Measurements from ENCODE around the gene ALKBH4. TPM values are rescaled to one million over a fixed set of nuclear protein-coding genes. Genes with fewer than 3 reads are reported as not detected.
"Not testable (repeated sequence)": the region's sequence is repeated elsewhere in the genome, so short reads cannot be mapped to it uniquely, and the experiment has no call there.

Gene ALKBH4
- total RNA-seq, 5 donors from 2014 or later (not counting 1 experiment from before 2014, with no cell fraction given) = 5.6 to 13.5 (median 12.2) TPM

DNA sequence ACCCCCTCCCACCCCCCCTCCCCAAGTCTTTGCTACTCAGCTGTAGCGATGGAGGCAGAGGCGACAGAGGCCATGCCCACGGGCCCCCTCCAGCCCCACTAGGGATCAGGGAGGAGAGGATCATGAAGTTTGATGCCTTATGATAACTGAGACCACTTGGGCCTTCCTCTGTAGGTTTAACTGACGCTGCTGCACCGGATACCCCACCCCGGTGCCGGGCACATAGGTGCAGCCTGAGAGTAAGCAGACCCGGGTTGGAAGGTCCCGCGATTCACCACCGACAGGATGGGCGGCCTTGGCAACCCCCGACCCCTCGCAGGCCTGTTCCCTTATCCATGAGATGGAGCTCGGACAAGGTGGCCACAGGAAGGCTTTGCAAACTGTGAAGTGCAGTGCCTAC lies 29.4 kb upstream of the ALKBH4 start:
- H3K4me1 Mint-ChIP-seq; POLR2A ChIA-PET; H3K27me3 ChIP-seq (replicated peaks in 1 of 2; ENCODE audit: control insufficient read depth in 2 of 2, extremely low read depth in 1 of 2, insufficient read depth in 2 of 2, low read length in 1 of 2); CTCF ChIA-PET; H3K27me3 Mint-ChIP-seq; H3K36me3 Mint-ChIP-seq; H3K4me1 ChIP-seq (ENCODE audit: control insufficient read depth in 1 of 2, extremely low read depth in 1 of 2, insufficient read depth in 2 of 2, low read length in 2 of 2); H3K27ac Mint-ChIP-seq; H3K9me3 Mint-ChIP-seq; H3K36me3 ChIP-seq (ENCODE audit: control insufficient read depth in 2 of 2, extremely low read depth in 1 of 2, insufficient read depth in 1 of 2, low read length in 1 of 2); H3K9me3 ChIP-seq; H3K4me3 Mint-ChIP-seq: not testable (repeated sequence)
- WGBS (ENCODE audit: insufficient coverage) = no CpG with 5 or more reads among the region's 15 CpGs
- ATAC-seq (replicated peaks in 1 of 4) (peak in 2 of 4 experiments; percentile 0 to 16), DNase-seq (peak in 11 of 35 experiments; percentile 13 to 67 (median 33))
- Histone ChIP-seq H3K4me3 (ENCODE audit: control insufficient read depth in 1 of 2, extremely low read depth in 1 of 2, low read length in 1 of 2) (peak overlapping the region in 1 of 2 donors; percentile 46), H3K27ac (ENCODE audit: low read length) (peak overlapping the region; percentile 38)

DNA sequence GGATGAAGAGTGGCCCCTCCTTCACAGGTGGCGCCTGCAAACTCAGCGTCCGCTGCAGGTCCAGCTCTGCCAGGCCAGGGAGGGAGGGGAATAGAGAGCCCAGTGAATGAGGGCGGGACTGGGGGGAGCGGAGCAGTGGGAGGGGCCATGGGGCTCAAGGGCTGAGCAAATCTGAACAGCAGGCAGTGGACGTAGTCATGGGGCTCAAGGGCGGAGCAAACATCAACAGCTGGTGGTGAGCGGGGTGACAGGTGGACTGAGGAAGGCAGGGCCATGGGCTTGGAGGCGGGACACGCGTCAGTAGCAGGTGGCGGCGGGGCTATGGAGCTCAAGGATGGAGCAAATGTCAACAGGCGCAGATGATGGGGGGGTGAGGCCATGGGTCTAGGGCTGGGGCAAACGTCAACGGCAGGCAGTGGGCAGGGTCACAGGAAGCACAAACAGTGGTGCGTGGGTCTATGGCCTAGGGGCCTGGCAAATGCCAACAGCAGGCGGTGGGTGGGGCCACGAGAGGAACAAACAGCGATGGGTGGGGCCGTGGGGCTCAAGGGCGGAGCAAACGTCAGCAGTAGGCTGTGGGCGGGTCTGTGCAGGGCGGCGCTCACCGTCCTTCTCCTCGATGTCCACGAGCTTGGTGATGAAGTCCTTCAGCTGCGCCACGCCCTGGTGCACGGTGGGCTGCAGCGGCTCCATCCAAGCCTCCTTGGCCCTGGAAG lies 28.7 kb upstream of the ALKBH4 start:
- H3K4me1 Mint-ChIP-seq; H3K36me3 ChIP-seq (ENCODE audit: control insufficient read depth in 2 of 2, extremely low read depth in 1 of 2, insufficient read depth in 1 of 2, low read length in 1 of 2); H3K9me3 Mint-ChIP-seq; H3K27me3 ChIP-seq (replicated peaks in 1 of 2; ENCODE audit: control insufficient read depth in 2 of 2, extremely low read depth in 1 of 2, insufficient read depth in 2 of 2, low read length in 1 of 2); H3K27ac ChIP-seq (ENCODE audit: low read length); H3K27ac Mint-ChIP-seq; CTCF ChIA-PET; H3K9me3 ChIP-seq; H3K4me3 Mint-ChIP-seq; H3K27me3 Mint-ChIP-seq; POLR2A ChIA-PET; H3K4me3 ChIP-seq (ENCODE audit: control insufficient read depth in 1 of 2, extremely low read depth in 1 of 2, low read length in 1 of 2); H3K36me3 Mint-ChIP-seq; H3K4me1 ChIP-seq (ENCODE audit: control insufficient read depth in 1 of 2, extremely low read depth in 1 of 2, insufficient read depth in 2 of 2, low read length in 2 of 2): not testable (repeated sequence)
- no CpG with 5 or more reads among the region's 33 CpGs for WGBS (ENCODE audit: insufficient coverage)
- peak in 6 of 35 experiments; percentile 8 to 65 (median 22) for DNase-seq
- ATAC-seq (replicated peaks in 1 of 4) = peak; percentile 26 to 47 (median 35)

DNA sequence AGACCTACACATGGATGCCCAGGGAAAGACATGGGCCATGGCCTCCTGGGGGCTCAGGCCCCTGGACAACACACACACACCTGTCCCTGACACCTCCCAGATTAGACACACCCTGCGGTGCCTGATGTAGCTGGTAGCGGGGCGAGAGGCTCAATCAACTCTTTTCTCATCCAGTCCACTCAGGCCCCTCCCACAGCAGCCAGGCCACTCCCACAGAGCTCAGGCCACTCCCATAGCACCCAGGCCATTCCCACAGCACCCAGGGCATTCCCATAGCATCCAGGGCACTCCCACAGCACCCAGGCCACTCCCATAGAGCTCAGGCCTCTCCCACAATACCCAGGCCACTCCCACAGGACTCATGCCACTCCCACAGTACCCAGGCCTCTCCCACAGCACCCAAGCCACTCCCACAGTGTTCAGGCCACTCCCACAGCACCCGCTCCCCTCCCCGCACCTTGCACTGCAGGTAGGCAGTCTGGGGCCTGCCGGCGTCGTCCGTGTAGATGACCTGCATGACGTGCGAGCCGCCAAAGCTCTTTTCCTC lies 25.9 kb upstream of the ALKBH4 start:
- H3K36me3 Mint-ChIP-seq, POLR2A ChIA-PET, CTCF ChIA-PET: not testable (repeated sequence)

DNA sequence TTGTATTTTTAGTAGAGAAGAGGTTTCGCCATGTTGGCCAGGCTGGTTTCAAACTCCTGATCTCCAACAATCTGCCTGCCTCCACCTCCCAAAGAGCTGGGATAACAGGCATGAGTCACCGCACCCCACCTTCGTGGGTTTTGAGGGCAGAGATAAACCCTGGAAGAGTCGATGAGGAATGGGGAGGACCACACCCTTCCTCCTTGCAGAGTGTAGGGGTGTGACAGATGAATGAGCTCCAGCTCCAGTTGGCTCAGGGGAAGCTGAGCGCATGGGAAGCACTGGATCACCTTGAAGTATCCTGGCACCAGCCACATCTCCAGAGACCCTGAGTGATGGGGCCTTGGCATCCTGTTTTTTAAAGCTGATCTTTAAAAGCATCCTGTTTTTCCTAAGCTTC lies 19.7 kb upstream of the ALKBH4 start:
- no CpG with 5 or more reads among the region's 5 CpGs for WGBS (ENCODE audit: insufficient coverage)
- H3K36me3 ChIP-seq (ENCODE audit: control insufficient read depth in 2 of 2, extremely low read depth in 1 of 2, insufficient read depth in 1 of 2, low read length in 1 of 2); H3K9me3 ChIP-seq; H3K4me1 Mint-ChIP-seq; DNase-seq; H3K27me3 ChIP-seq (replicated peaks in 1 of 2; ENCODE audit: control insufficient read depth in 2 of 2, extremely low read depth in 1 of 2, insufficient read depth in 2 of 2, low read length in 1 of 2); H3K4me3 Mint-ChIP-seq; ATAC-seq (replicated peaks in 1 of 4); H3K27ac Mint-ChIP-seq; CTCF ChIA-PET; H3K36me3 Mint-ChIP-seq; H3K4me3 ChIP-seq (ENCODE audit: control insufficient read depth in 1 of 2, extremely low read depth in 1 of 2, low read length in 1 of 2); H3K9me3 Mint-ChIP-seq; POLR2A ChIA-PET; H3K4me1 ChIP-seq (ENCODE audit: control insufficient read depth in 1 of 2, extremely low read depth in 1 of 2, insufficient read depth in 2 of 2, low read length in 2 of 2); H3K27me3 Mint-ChIP-seq; H3K27ac ChIP-seq (ENCODE audit: low read length): not testable (repeated sequence)

More for the DNA sequence above, 25.9 kb upstream of the ALKBH4 start:
- H3K4me1 Mint-ChIP-seq; H3K9me3 ChIP-seq; H3K27me3 ChIP-seq (replicated peaks in 1 of 2; ENCODE audit: control insufficient read depth in 2 of 2, extremely low read depth in 1 of 2, insufficient read depth in 2 of 2, low read length in 1 of 2); H3K4me3 ChIP-seq (ENCODE audit: control insufficient read depth in 1 of 2, extremely low read depth in 1 of 2, low read length in 1 of 2); H3K27ac ChIP-seq (ENCODE audit: low read length); H3K4me3 Mint-ChIP-seq; H3K4me1 ChIP-seq (ENCODE audit: control insufficient read depth in 1 of 2, extremely low read depth in 1 of 2, insufficient read depth in 2 of 2, low read length in 2 of 2); H3K36me3 ChIP-seq (ENCODE audit: control insufficient read depth in 2 of 2, extremely low read depth in 1 of 2, insufficient read depth in 1 of 2, low read length in 1 of 2); H3K27ac Mint-ChIP-seq; H3K27me3 Mint-ChIP-seq; H3K9me3 Mint-ChIP-seq: not testable (repeated sequence)
- no CpG with 5 or more reads among the region's 12 CpGs for whole genome bisulfite sequencing (ENCODE audit: insufficient coverage)
- ATAC-seq (replicated peaks in 1 of 4) = peak; percentile 29 to 59 (median 32)
- DNase-seq = peak in 22 of 35 experiments; percentile 2 to 71 (median 44)

GRCh38 chr7:102481962-102482361 lies 17.3 kb upstream of the ALKBH4 start:
- POLR2A ChIA-PET; H3K27ac ChIP-seq (ENCODE audit: low read length); H3K9me3 ChIP-seq; H3K4me3 Mint-ChIP-seq; H3K4me1 Mint-ChIP-seq; H3K27ac Mint-ChIP-seq; H3K4me1 ChIP-seq (ENCODE audit: control insufficient read depth in 1 of 2, extremely low read depth in 1 of 2, insufficient read depth in 2 of 2, low read length in 2 of 2); CTCF ChIA-PET; H3K9me3 Mint-ChIP-seq; H3K36me3 ChIP-seq (ENCODE audit: control insufficient read depth in 2 of 2, extremely low read depth in 1 of 2, insufficient read depth in 1 of 2, low read length in 1 of 2); H3K36me3 Mint-ChIP-seq; H3K4me3 ChIP-seq (ENCODE audit: control insufficient read depth in 1 of 2, extremely low read depth in 1 of 2, low read length in 1 of 2); H3K27me3 Mint-ChIP-seq; H3K27me3 ChIP-seq (replicated peaks in 1 of 2; ENCODE audit: control insufficient read depth in 2 of 2, extremely low read depth in 1 of 2, insufficient read depth in 2 of 2, low read length in 1 of 2); ATAC-seq (replicated peaks in 1 of 4): not testable (repeated sequence)
- no CpG with 5 or more reads among the region's 10 CpGs for WGBS (ENCODE audit: insufficient coverage)
- peak in 1 of 35 experiments; percentile 0 for DNase-seq

- H3K9me3 Mint-ChIP-seq; POLR2A ChIA-PET; H3K27ac ChIP-seq (ENCODE audit: low read length); ATAC-seq (replicated peaks in 1 of 4); H3K4me1 Mint-ChIP-seq; H3K27me3 ChIP-seq (replicated peaks in 1 of 2; ENCODE audit: control insufficient read depth in 2 of 2, extremely low read depth in 1 of 2, insufficient read depth in 2 of 2, low read length in 1 of 2); H3K36me3 ChIP-seq (ENCODE audit: control insufficient read depth in 2 of 2, extremely low read depth in 1 of 2, insufficient read depth in 1 of 2, low read length in 1 of 2); H3K36me3 Mint-ChIP-seq; H3K4me1 ChIP-seq (ENCODE audit: control insufficient read depth in 1 of 2, extremely low read depth in 1 of 2, insufficient read depth in 2 of 2, low read length in 2 of 2); H3K27me3 Mint-ChIP-seq; H3K9me3 ChIP-seq; H3K4me3 ChIP-seq (ENCODE audit: control insufficient read depth in 1 of 2, extremely low read depth in 1 of 2, low read length in 1 of 2); CTCF ChIA-PET: not testable (repeated sequence)
- H3K27ac Mint-ChIP-seq = peak overlapping the region; percentile 39 to 65
- H3K4me3 Mint-ChIP-seq = peak overlapping the region in 1 of 3 donors; percentile 20
- peak in 5 of 35 experiments; percentile 13 to 32 (median 15) for DNase-seq
- WGBS (ENCODE audit: insufficient coverage) = no CpG with 5 or more reads among the region's 11 CpGs
Observed at GRCh38 chr7:102479982-102480637, 15.4 kb upstream of the ALKBH4 start.
